ENCODE data around the gene USP35. TPM values are rescaled to one million over a fixed set of nuclear protein-coding genes. Genes with fewer than 3 reads are reported as not detected.

The USP35 gene
- polyA plus RNA-seq, 1 experiment, result 6.3 TPM

DNA sequence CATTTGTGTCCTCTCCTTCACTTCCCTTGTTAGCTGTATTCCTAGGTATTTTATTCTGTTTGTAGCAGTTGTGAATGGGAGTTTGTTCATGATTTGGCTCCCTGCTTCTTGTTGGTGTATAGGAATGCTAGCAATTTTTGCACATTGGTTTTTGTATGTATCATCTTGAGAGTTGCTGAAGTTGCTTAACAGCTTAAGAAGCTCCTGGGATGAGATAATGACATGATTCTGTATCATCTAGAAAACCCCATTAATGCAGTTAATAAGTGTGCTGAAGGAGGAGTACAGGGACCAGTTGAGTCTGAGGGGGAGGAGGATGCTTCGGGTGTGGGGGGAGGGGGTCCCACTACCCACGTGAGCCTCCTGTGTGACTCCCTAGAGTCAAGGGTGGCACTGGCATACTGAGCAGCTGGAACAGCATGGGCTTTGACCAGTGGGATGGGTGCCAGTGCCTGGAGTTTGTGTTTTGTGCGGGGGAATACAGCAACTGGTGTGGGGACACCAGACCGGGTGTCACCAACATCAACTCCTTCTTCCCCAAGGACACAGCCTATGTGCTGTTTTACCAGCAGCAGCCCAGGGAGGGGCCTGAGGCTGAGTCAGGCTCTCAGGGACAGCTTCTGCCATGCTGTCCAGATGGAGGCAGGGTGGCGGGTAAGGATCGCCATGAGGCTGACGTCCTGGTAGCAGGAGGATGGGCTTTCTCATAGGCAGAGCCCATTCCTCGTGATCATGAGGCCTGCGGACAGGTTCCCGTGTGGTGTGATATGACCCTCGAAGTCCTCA is 24.1 kb downstream of the USP35 start:
- ChIA-PET CTCF (interaction anchor here (1.1 to 1.3 kb wide), 2 partner anchors 202 to 352 kb away, joined by 3 to 5 read pairs; no protein-coding TSS in a partner anchor), POLR2A (no interaction called here)
- TF ChIP-seq, protein P1, sequence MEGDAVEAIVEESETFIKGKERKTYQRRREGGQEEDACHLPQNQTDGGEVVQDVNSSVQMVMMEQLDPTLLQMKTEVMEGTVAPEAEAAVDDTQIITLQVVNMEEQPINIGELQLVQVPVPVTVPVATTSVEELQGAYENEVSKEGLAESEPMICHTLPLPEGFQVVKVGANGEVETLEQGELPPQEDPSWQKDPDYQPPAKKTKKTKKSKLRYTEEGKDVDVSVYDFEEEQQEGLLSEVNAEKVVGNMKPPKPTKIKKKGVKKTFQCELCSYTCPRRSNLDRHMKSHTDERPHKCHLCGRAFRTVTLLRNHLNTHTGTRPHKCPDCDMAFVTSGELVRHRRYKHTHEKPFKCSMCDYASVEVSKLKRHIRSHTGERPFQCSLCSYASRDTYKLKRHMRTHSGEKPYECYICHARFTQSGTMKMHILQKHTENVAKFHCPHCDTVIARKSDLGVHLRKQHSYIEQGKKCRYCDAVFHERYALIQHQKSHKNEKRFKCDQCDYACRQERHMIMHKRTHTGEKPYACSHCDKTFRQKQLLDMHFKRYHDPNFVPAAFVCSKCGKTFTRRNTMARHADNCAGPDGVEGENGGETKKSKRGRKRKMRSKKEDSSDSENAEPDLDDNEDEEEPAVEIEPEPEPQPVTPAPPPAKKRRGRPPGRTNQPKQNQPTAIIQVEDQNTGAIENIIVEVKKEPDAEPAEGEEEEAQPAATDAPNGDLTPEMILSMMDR (IDR thresholded peaks at IDR 0.05; ENCODE audit: insufficient read depth, low read depth, low read length), result no peak
- Histone ChIP-seq H3K36me3 (ENCODE audit: control insufficient read depth, insufficient read depth, low read length) (peaks cover 20% of the 10 kb centered on the region), H3K27me3 (ENCODE audit: control insufficient read depth, insufficient read depth, low read length) (no peaks in the 10 kb centered on the region), H3K4me3 (ENCODE audit: low read depth, low read length) (no peak overlapping the region)
- peak; percentile 11 for DNase-seq (ENCODE audit: low read depth)

- POLR2A ChIA-PET, result no interaction called here
- TF ChIP-seq, protein P1 (IDR thresholded peaks at IDR 0.05; ENCODE audit: insufficient read depth, low read depth, low read length), result no peak
- no peaks in the 10 kb centered on the region for H3K27me3 ChIP-seq (ENCODE audit: control insufficient read depth, insufficient read depth, low read length)
- H3K4me3 ChIP-seq (ENCODE audit: low read depth, low read length), result no peak overlapping the region
- no peak for DNase-seq (ENCODE audit: low read depth)
- CTCF ChIA-PET, result interaction anchor here (1.1 to 1.3 kb wide), 2 partner anchors 201 to 351 kb away, joined by 3 to 5 read pairs; no protein-coding TSS in a partner anchor
- H3K36me3 ChIP-seq (ENCODE audit: control insufficient read depth, insufficient read depth, low read length), result peaks cover 22% of the 10 kb centered on the region
Measured at GRCh38 chr11:78213526-78214330, 25.0 kb downstream of the USP35 start.

- CTCF ChIA-PET, result interaction anchor here (1.6 kb wide), 1 partner anchor 14 kb away, joined by 3 read pairs; no protein-coding TSS in a partner anchor
- POLR2A ChIA-PET, result no interaction called here
- TF ChIP-seq, protein P1 (IDR thresholded peaks at IDR 0.05; ENCODE audit: insufficient read depth, low read depth, low read length), result no peak
Measured at GRCh38 chr11:78214331-78215194, 25.8 kb downstream of the USP35 start.

GRCh38 chr11:78216021-78216420 is 27.3 kb downstream of the USP35 start:
- CTCF ChIA-PET, result interaction anchor here (1.6 kb wide), 1 partner anchor 13 kb away, joined by 3 read pairs; no protein-coding TSS in a partner anchor
- peaks cover 22% of the 10 kb centered on the region for H3K36me3 ChIP-seq (ENCODE audit: control insufficient read depth, insufficient read depth, low read length)

More at GRCh38 chr11:78214331-78215194, 25.8 kb downstream of the USP35 start:
- peaks cover 25% of the 10 kb centered on the region for H3K36me3 ChIP-seq (ENCODE audit: control insufficient read depth, insufficient read depth, low read length)
- no peak for DNase-seq (ENCODE audit: low read depth)
- H3K27me3 ChIP-seq (ENCODE audit: control insufficient read depth, insufficient read depth, low read length), result no peaks in the 10 kb centered on the region
- H3K4me3 ChIP-seq (ENCODE audit: low read depth, low read length), result no peak overlapping the region

More at GRCh38 chr11:78216021-78216420, 27.3 kb downstream of the USP35 start:
- H3K4me3 ChIP-seq (ENCODE audit: low read depth, low read length), result no peak overlapping the region
- DNase-seq (ENCODE audit: low read depth), result no peak
- POLR2A ChIA-PET, result no interaction called here
- H3K27me3 ChIP-seq (ENCODE audit: control insufficient read depth, insufficient read depth, low read length), result no peaks in the 10 kb centered on the region
- TF ChIP-seq, protein P1 (IDR thresholded peaks at IDR 0.05; ENCODE audit: insufficient read depth, low read depth, low read length), result no peak
